Skeletal muscle satellite cell (primary cell): ENCODE measurements around the gene IKZF2.

Source experiments
- H3K27me3 ChIP-seq: 2 replicates; pipeline ENCODE4 v1.7.0; 2013; ENCODE audit warnings: low read length; ENCODE audit not compliant: control insufficient read depth, insufficient read depth
- H3K36me3 ChIP-seq: 2 replicates; pipeline ENCODE4 v1.7.0; 2013; ENCODE audit warnings: mild to moderate bottlenecking, control low read depth, low read length; ENCODE audit not compliant: insufficient read depth
- H3K4me1 ChIP-seq: 2 replicates; pipeline ENCODE4 v1.7.0; 2013; ENCODE audit warnings: low read length; ENCODE audit not compliant: control insufficient read depth, insufficient read depth
- H3K4me2 ChIP-seq: 2 replicates; pipeline ENCODE4 v1.7.0; 2013; ENCODE audit warnings: mild to moderate bottlenecking, low read length
- H3K4me3 ChIP-seq: 2 replicates; pipeline ENCODE4 v1.7.0; 2013; ENCODE audit warnings: low read length
- H3K9ac ChIP-seq: 2 replicates; pipeline ENCODE4 v1.7.0; 2013; ENCODE audit warnings: mild to moderate bottlenecking, low read depth, low read length, moderate library complexity
- H3K9me3 ChIP-seq: replicated peaks from 2 replicates; pipeline ENCODE4 v1.7.0; 2013; ENCODE audit warnings: mild to moderate bottlenecking, control low read depth, low read length

IKZF2 gene

DNA sequence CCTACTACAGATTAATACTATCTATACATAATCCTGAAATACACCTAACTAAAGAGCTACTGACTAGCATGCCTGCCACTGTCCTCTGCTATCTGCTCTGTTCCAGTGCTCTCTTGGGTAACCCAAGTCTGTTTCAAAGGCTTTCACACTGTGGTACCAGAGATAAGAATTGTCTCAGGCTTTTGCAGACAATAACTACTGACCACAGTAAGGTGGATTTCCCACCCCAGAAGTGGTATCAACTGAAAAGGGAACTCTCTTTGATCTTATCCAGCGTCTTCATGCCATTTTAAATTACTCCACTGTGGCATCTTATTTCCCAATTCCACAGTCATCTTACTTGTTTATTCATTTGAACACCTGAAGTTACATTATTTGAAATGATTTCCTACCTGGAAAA, 190.2 kb downstream of the IKZF2 start:
- H3K4me1 ChIP-seq = peaks cover 23% of the 10 kb centered on the region
- H3K36me3 ChIP-seq = peaks cover 12% of the 10 kb centered on the region
- no peaks in the 10 kb centered on the region for H3K27me3 ChIP-seq
- no peak overlapping the region for H3K4me3 ChIP-seq
- H3K4me2 ChIP-seq = no peak overlapping the region
- no peak overlapping the region for H3K9ac ChIP-seq
- no peaks in the 10 kb centered on the region for H3K9me3 ChIP-seq

DNA sequence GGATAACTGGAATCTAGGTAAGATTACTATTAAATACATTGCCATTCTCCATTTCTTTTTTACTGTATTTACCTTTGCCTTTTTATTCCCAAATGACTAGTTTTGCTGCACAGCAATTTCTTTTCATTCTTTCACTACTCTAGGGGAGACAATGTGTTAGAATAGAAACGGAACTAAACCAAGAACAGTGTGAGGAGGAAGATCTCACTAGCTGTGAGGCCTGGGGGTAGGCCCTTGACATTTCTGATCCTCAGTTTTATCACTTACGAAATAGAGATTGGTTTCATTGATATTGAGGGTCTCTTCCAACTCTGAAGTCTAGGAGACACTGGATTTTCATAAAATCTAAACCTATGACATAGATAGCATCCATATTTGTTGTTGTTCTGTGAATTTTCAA, 191.1 kb downstream of the IKZF2 start:
- no peaks in the 10 kb centered on the region for H3K27me3 ChIP-seq
- peaks cover 24% of the 10 kb centered on the region for H3K4me1 ChIP-seq
- no peaks in the 10 kb centered on the region for H3K9me3 ChIP-seq
- no peak overlapping the region for H3K4me3 ChIP-seq
- H3K9ac ChIP-seq = no peak overlapping the region
- peaks cover 12% of the 10 kb centered on the region for H3K36me3 ChIP-seq
- no peak overlapping the region for H3K4me2 ChIP-seq

DNA sequence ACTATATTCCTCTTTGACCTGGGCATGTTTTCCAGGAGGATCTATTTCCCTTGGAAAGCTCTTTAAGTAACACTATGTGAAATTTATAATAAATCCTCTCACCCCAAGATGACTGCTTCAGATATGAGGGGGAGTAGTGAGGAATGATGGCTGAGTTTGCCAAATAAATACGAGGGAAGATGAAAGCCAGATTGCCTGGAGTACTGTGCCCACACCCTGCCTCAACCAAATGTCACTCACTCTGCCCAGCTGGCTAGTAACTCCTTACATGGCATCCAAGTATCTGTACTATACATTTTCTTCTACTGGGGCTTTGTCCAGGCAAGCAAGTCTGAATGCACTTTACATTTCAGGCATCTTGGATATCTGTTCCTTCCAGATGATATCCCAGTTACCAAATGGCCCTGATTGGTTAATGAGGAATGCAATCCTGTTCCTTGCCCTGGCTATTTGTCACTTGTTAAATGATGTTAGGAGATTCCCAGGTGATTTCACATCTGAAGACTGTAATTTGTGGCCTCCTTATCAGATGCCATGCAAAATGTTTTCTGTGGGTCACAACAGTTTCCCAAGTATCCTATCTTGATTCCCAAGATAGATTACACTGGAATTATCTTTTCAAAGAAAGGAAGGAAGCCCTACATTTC, 191.8 kb downstream of the IKZF2 start:
- H3K9me3 ChIP-seq = no peaks in the 10 kb centered on the region
- H3K27me3 ChIP-seq = no peaks in the 10 kb centered on the region
- peaks cover 12% of the 10 kb centered on the region for H3K36me3 ChIP-seq
- no peak overlapping the region for H3K4me2 ChIP-seq
- peaks cover 24% of the 10 kb centered on the region for H3K4me1 ChIP-seq
- H3K9ac ChIP-seq = no peak overlapping the region
- no peak overlapping the region for H3K4me3 ChIP-seq

DNA sequence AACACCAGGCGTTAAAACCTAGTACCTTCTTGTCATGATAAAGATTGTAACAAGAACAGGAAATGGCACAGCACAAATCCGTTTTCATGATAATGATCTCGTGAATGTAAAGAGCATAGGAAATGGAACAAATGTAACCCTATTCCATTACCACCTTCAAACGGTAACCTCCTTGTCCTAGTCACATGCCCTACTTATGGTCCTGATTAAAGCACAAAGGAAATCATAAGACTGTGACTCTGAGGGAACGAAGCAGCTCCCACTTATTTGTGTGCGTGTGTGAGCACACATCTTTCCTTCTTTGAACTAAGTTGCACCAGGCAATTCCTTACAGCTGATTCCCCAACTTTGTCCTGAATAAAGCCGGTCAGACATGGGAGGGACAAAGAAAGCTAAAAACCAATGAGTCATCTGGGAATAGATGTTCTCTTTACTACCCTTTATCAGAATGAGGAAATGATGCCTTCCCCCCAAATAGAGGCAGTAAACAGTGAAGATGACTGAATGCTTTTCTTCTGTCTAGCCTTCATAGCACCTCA, 192.6 kb downstream of the IKZF2 start:
- peaks cover 12% of the 10 kb centered on the region for H3K36me3 ChIP-seq
- H3K4me2 ChIP-seq = no peak overlapping the region
- H3K9me3 ChIP-seq = no peaks in the 10 kb centered on the region
- H3K9ac ChIP-seq = no peak overlapping the region
- peaks cover 24% of the 10 kb centered on the region for H3K4me1 ChIP-seq
- no peaks in the 10 kb centered on the region for H3K27me3 ChIP-seq
- H3K4me3 ChIP-seq = no peak overlapping the region

DNA sequence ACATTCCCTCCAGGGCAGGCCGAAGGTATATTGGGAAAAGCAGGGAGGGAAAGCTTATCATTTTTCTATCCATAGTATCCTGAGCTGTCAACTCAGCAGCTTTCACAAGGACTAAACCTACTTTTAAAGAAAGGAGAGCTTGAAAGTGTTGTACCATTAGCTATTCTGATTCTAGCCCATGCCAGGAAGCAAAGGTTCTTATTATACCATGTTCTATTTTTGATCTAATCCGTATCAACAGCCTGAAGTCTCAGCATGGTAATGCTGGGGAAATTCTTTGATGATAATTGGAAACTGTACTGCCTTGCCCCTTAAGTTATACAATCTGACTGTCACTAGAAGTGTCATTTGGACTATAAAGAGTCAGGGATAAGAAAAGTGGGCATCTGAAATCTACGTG, 193.3 kb downstream of the IKZF2 start:
- Histone ChIP-seq H3K36me3 (peaks cover 18% of the 10 kb centered on the region), H3K27me3 (no peaks in the 10 kb centered on the region), H3K9me3 (no peaks in the 10 kb centered on the region), H3K9ac (no peak overlapping the region), H3K4me3 (no peak overlapping the region), H3K4me1 (peaks cover 24% of the 10 kb centered on the region), H3K4me2 (no peak overlapping the region)

DNA sequence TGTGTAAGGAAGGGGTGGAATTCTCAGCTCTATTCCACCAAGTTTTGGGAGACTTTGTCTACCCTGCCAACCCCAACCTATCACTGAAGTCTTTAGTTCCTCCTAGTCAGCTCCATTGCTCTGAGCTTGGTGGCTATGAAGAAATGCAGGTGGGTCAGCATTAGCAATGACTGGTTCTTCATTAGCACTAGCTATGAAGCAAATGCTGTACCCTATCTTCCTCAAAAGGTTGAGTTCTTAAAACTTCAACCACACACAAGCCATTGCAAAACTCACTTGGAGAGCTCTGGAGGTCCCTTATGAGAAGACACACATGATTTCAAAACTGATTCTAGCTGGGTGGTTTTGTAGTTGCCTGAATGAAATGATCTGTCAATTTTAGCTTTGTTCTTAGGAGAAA, 193.8 kb downstream of the IKZF2 start:
- Histone ChIP-seq H3K4me3 (no peak overlapping the region), H3K4me2 (no peak overlapping the region), H3K27me3 (no peaks in the 10 kb centered on the region), H3K9ac (no peak overlapping the region), H3K4me1 (peaks cover 24% of the 10 kb centered on the region), H3K36me3 (peaks cover 16% of the 10 kb centered on the region), H3K9me3 (no peaks in the 10 kb centered on the region)

DNA sequence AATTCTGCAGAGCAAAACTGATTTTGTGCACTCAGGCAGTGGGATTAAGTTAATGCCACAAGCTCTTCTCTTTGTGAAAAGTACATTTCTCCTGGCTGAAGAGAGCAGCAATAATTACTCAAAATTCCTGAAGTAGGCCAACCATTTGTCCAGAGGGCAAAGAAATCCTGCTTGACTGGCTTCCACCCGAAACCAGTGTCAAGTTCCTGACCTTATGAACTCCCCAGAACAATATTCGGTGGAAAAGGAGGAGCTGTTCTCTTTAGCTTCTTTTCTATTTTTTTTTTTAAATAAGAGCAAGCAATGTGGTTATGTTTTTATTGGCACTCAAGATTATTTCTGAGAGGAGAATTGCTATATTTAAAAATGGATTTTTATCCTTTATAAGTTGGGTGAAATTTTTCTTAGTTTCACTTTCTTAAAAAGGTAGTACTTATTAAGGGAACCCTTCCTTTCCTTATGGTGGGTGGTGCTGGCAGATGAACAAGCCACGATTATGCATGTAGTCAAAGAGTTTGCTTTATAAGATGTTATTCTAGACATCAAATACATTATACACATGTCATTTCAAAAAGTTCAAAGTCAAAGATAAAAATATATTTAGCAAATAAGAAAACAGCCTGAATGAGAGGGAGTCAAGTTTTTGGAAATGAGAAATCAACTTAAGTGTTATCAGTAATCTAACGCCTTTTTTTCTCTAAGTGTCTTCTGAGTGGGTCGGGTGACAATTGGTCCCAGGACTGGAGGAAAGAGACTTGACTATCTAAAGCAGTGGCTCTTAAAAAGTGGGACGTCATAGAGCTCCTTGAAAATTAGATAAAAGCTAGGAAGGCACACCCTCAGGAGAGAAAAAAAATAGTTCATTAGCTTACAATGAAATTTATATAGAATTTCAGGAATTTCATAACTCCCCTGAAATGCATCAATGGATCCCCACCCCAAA, 194.5 kb downstream of the IKZF2 start:
- Histone ChIP-seq H3K27me3 (no peaks in the 10 kb centered on the region), H3K4me3 (no peak overlapping the region), H3K9ac (no peak overlapping the region)

DNA sequence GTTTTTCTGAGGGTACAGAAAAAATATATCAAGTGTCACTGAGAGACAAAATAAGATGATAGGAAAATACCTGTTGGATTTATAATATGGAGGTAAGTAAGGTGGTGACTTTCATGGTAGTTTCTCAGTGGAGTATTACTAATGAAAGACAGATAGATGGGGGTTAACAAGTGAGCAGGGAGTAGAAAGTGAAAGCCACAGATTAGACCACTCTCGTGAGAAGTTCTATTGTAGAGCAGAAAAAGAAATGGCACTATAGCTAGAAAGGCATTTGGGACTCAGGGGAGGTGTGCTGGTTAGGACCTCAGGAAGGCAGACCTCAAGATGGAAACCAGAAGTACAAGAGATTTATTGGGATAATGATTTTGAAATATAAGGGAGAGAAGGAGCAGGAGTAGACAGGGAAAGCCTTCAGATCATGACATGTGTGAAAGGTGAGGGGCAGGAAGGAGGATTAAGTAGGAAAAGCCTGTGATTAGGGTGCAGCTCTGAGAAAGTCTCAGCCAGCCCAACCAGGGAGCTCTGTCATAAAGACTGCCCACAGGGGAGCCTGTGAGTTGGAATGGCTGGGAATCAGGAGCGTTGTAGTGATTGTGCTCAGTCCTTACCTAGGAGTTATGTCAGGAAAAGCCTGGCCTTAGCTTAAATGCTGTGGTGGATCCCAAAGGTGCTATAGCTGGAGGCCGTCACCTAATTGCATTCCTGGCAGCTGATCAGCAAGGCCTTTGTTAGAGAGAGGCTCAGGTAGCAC, 198.1 kb downstream of the IKZF2 start:
- Histone ChIP-seq H3K36me3 (peaks cover 9% of the 10 kb centered on the region), H3K4me3 (no peak overlapping the region), H3K9ac (no peak overlapping the region), H3K4me1 (peaks cover 12% of the 10 kb centered on the region), H3K27me3 (no peaks in the 10 kb centered on the region), H3K9me3 (no peaks in the 10 kb centered on the region), H3K4me2 (no peak overlapping the region)

More for the DNA sequence above, 194.5 kb downstream of the IKZF2 start:
- Histone ChIP-seq H3K36me3 (peaks cover 9% of the 10 kb centered on the region), H3K4me1 (peaks cover 24% of the 10 kb centered on the region), H3K4me2 (peak overlapping the region; percentile 26), H3K9me3 (no peaks in the 10 kb centered on the region)

DNA sequence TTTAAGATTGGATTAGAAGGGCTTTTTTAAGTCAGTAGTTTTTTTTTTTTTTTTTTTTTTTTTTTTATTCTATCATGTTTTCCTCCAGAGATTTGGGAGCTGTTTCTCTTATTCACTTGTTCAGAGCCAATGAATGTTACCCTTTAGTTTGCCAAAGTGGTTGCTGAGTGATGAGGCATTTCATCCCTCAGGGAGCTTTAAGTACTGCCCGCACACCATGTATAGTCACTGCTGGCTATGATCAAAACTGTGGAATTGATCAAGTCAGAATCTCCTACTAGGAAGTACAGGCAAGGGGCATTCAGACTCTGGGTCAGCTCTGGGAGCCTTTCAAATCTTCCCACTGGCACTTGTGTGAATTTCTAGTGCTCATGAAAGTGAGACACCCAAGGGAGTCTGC, 201.6 kb downstream of the IKZF2 start:
- Histone ChIP-seq H3K36me3 (peaks cover 6% of the 10 kb centered on the region), H3K9ac (no peak overlapping the region), H3K4me3 (no peak overlapping the region), H3K4me1 (no peaks in the 10 kb centered on the region), H3K27me3 (no peaks in the 10 kb centered on the region), H3K4me2 (no peak overlapping the region), H3K9me3 (no peaks in the 10 kb centered on the region)
